ENCODE data around the gene STRA6. TPM values are rescaled to one million over a fixed set of nuclear protein-coding genes. Genes with fewer than 3 reads are reported as not detected.

STRA6 gene
- total RNA-seq, 1 experiment from 2014 or later: 0.54 TPM

GRCh38 chr15:74227968-74228722 lies 25.6 kb upstream of the STRA6 start:
- TF ChIP-seq SP1 (IDR thresholded peaks at IDR 0.05; ENCODE audit: low read depth) (no peak), CBX3 (IDR thresholded peaks at IDR 0.05; ENCODE audit: low read depth) (no peak), ATF3 (IDR thresholded peaks at IDR 0.05) (no peak), MAX (IDR thresholded peaks at IDR 0.05) (no peak), YY1 (IDR thresholded peaks at IDR 0.05; ENCODE audit: extremely low read depth, insufficient replicate concordance, low read depth, low read length) (no peak), ZBTB33 (IDR thresholded peaks at IDR 0.05; ENCODE audit: extremely low read depth, insufficient replicate concordance, low read length) (no peak), SIN3A (IDR thresholded peaks at IDR 0.05; ENCODE audit: low read depth) (no peak)
- Histone ChIP-seq H3K9me3 (ENCODE audit: control insufficient read depth in 1 of 2, insufficient read depth in 1 of 2, low read depth in 1 of 2, low read length in 2 of 2) (no peaks in the 10 kb centered on the region), H3K27me3 (ENCODE audit: insufficient read depth, low read length) (no peaks in the 10 kb centered on the region; the same call in 1 of the 2 replicates), H3K9me2 (ENCODE audit: insufficient read depth) (no peaks in the 10 kb centered on the region), H3K9ac (ENCODE audit: low read length) (no peak overlapping the region), H2AFZ (ENCODE audit: low read depth, low read length, poor library complexity, severe bottlenecking) (no peak overlapping the region), H3K4me1 (ENCODE audit: control insufficient read depth in 1 of 2, insufficient read depth in 2 of 2, low read length in 2 of 2) (no peaks in the 10 kb centered on the region; a peak in 1 of 4 replicates), H3K36me3 (ENCODE audit: control insufficient read depth in 1 of 2, insufficient read depth in 2 of 2, low read length in 2 of 2) (no peaks in the 10 kb centered on the region), H3K4me3 (replicated peaks in 1 of 2; ENCODE audit: low read depth in 1 of 2, low read length in 2 of 2) (no peak overlapping the region), H3K4me2 (ENCODE audit: low read length) (no peak overlapping the region), H3K27ac (ENCODE audit: low read depth, low read length) (no peak overlapping the region), H3K79me2 (ENCODE audit: insufficient read depth, low read length) (no peaks in the 10 kb centered on the region), H4K20me1 (ENCODE audit: insufficient read depth) (no peaks in the 10 kb centered on the region)
- ChIA-PET POLR2A (no interaction called here), RAD21 (ENCODE audit: low non-redundant PET in 1 of 2, low total read pairs in 2 of 2, uncharacterized antibody in 2 of 2, unreplicated experiment in 2 of 2) (no interaction called here), CTCF (no interaction called here)
- intact Hi-C loops (cut with micrococcal nuclease): no loop called here
- DNase-seq (ENCODE audit: low read depth, low spot score) (no peak), ATAC-seq (no peak)
- no TSS peak for BruUV-seq (replicated peaks)

All from HCT116 (cell line).